T-cell (primary cell): ENCODE data around the gene LCLAT1. TPM values are rescaled to one million over a fixed set of nuclear protein-coding genes. Genes with fewer than 3 reads are reported as not detected.
A peak's percentile ranks its signal among the peaks of the same experiment; 100 is the strongest.

Source experiments
- ATAC-seq, 4 experiments: fragments of 200-7000 bp in 3 of 4; fragments of 150-1000 bp in 1 of 4; cut with Tn5 transposase; replicated peaks in 1 of 4; 1 replicate in 3 of 4; 2 replicates in 1 of 4; pipeline ENCODE4 v1.10.0; 2021; ENCODE audit warnings: moderate library complexity in 3 of 4, mild to moderate bottlenecking in 2 of 4, moderate number of reproducible peaks in 1 of 4
- CTCF ChIA-PET, 2 donors: fragments of 300-600 bp; sonication (Branson Sonifier 250); formaldehyde crosslinking; loops; one replicate each; lab custom pipeline; 2022; ENCODE audit warnings: antibody characterized with exemption in 2 of 2; lab: Charles Lee
- POLR2A ChIA-PET, 2 donors: fragments of 300-600 bp; sonication (Branson Sonifier 250); formaldehyde crosslinking; loops; one replicate each; lab custom pipeline; 2022; ENCODE audit warnings: antibody characterized with exemption in 2 of 2; lab: Charles Lee
- DNase-seq, 35 experiments: peaks; one replicate each; pipeline versions ENCODE4 v3.0.0 to v3.0.0-alpha.2; 2013 to 2023
- H3K27ac ChIP-seq: one replicate; pipeline ENCODE4 v1.5.1; 2013; ENCODE audit warnings: low read length
- H3K27me3 ChIP-seq, 2 experiments: replicated peaks in 1 of 2; 1 replicate in 1 of 2; 2 replicates in 1 of 2; pipeline versions ENCODE4 v1.6.1 to v1.7.0; 2013; ENCODE audit warnings: low read length in 1 of 2, mixed read lengths in 1 of 2; ENCODE audit not compliant: control insufficient read depth in 2 of 2, insufficient read depth in 2 of 2; ENCODE audit errors: extremely low read depth in 1 of 2
- H3K36me3 ChIP-seq, 2 donors: 1 replicate in 1 of 2; 2 replicates in 1 of 2; pipeline versions ENCODE4 v1.6.1 to v1.7.0; 2013; ENCODE audit warnings: low read length in 1 of 2; ENCODE audit not compliant: control insufficient read depth in 2 of 2, insufficient read depth in 1 of 2; ENCODE audit errors: extremely low read depth in 1 of 2
- H3K4me1 ChIP-seq, 2 experiments: 1 replicate in 1 of 2; 2 replicates in 1 of 2; pipeline versions ENCODE4 v1.6.1 to v1.7.0; 2013; ENCODE audit warnings: low read length in 2 of 2, mixed read lengths in 1 of 2; ENCODE audit not compliant: insufficient read depth in 2 of 2, control insufficient read depth in 1 of 2; ENCODE audit errors: extremely low read depth in 1 of 2
- H3K4me3 ChIP-seq, 2 donors: 1 replicate in 1 of 2; 2 replicates in 1 of 2; pipeline versions ENCODE4 v1.5.1 to v1.7.0; 2013; ENCODE audit warnings: mild to moderate bottlenecking in 2 of 2, low read length in 1 of 2, moderate library complexity in 1 of 2; ENCODE audit not compliant: control insufficient read depth in 1 of 2; ENCODE audit errors: extremely low read depth in 1 of 2
- H3K9me3 ChIP-seq: 2 replicates; pipeline ENCODE4 v1.7.0; 2013
- H3K27ac Mint-ChIP-seq, 2 donors: one replicate each; pipeline ENCODE4 v1.8.0; 2020 to 2021; ENCODE audit warnings: mild to moderate bottlenecking in 2 of 2, mixed read lengths in 2 of 2
- H3K27me3 Mint-ChIP-seq, 2 donors: one replicate each; pipeline ENCODE4 v1.8.0; 2021 to 2022; ENCODE audit warnings: mixed read lengths in 2 of 2
- H3K36me3 Mint-ChIP-seq: one replicate; pipeline ENCODE4 v1.8.0; 2021; ENCODE audit warnings: mixed read lengths
- H3K4me1 Mint-ChIP-seq, 3 donors: one replicate each; pipeline ENCODE4 v1.8.0; 2020 to 2022; ENCODE audit warnings: mixed read lengths in 3 of 3, mild to moderate bottlenecking in 1 of 3
- H3K4me3 Mint-ChIP-seq, 3 donors: one replicate each; pipeline ENCODE4 v1.8.0; 2020 to 2022; ENCODE audit warnings: mild to moderate bottlenecking in 3 of 3, mixed read lengths in 3 of 3, moderate library complexity in 3 of 3
- H3K9me3 Mint-ChIP-seq, 3 donors: one replicate each; pipeline ENCODE4 v1.8.0; 2020 to 2022; ENCODE audit warnings: mixed read lengths in 3 of 3
- WGBS: methylation state at CpG from one replicate; pipeline ENCODE4 v1.1.5; 2013; ENCODE audit warnings: missing lambda C conversion rate; ENCODE audit not compliant: insufficient coverage; 5-methylcytosine and 5-hydroxymethylcytosine counted together
- total RNA-seq, 35 experiments: library from RNA in 6 of 35; stranded (reverse) in 6 of 35; fragments of 120-200 nt in 1 of 35; gene quantifications; one replicate each; pipeline versions ENCODE4 v1.2.1 to v1.2.4 and lab custom pipeline; 2013 to 2026

Gene LCLAT1
- total RNA-seq, 5 donors from 2014 or later (not counting 1 experiment from before 2014, with no cell fraction given): 13.8 to 33.0 (median 19.6) TPM

GRCh38 chr2:30404319-30405259, 42.5 kb upstream of the LCLAT1 start:
- peaks cover 10 to 13% of the 10 kb centered on the region in 2 experiments for H3K4me1 ChIP-seq
- Mint-ChIP-seq H3K36me3 (no peaks in the 10 kb centered on the region), H3K27me3 (no peaks in the 10 kb centered on the region), H3K9me3 (no peaks in the 10 kb centered on the region), H3K4me1 (peaks cover 24 to 49% (median 30%) of the 10 kb centered on the region in 3 donors), H3K4me3 (no peak overlapping the region), H3K27ac (peak overlapping the region in 1 of 2 donors; percentile 57)
- CTCF ChIA-PET: interaction anchor here in 1 of 2 donors (1.0 kb wide), 1 partner anchor 17 kb away, joined by 3 read pairs; no protein-coding TSS in a partner anchor
- no peak overlapping the region for H3K4me3 ChIP-seq
- DNase-seq (no peak), ATAC-seq (peak in 1 of 4 experiments; percentile 46)
- H3K36me3 ChIP-seq: no peaks in the 10 kb centered on the region
- no peaks in the 10 kb centered on the region for H3K27me3 ChIP-seq
- POLR2A ChIA-PET: interaction anchor here in 1 of 2 donors (0.6 kb wide), 1 partner anchor 25 kb away, joined by 3 read pairs; no protein-coding TSS in a partner anchor
- H3K9me3 ChIP-seq: no peaks in the 10 kb centered on the region
- 75% methylated on average over 6 of the region's 12 CpGs for WGBS
- H3K27ac ChIP-seq: no peak overlapping the region

GRCh38 chr2:30405260-30405605, 41.8 kb upstream of the LCLAT1 start:
- no peak for DNase-seq
- H3K36me3 ChIP-seq: no peaks in the 10 kb centered on the region
- peak overlapping the region; percentile 57 to 62 for H3K27ac Mint-ChIP-seq
- H3K27me3 Mint-ChIP-seq: no peaks in the 10 kb centered on the region
- no peaks in the 10 kb centered on the region for H3K9me3 ChIP-seq
- peaks cover 10 to 13% of the 10 kb centered on the region in 2 experiments for H3K4me1 ChIP-seq
- ATAC-seq: peak in 1 of 4 experiments; percentile 56
- H3K9me3 Mint-ChIP-seq: no peaks in the 10 kb centered on the region
- peaks cover 30 to 55% (median 36%) of the 10 kb centered on the region in 3 donors for H3K4me1 Mint-ChIP-seq
- no peaks in the 10 kb centered on the region for H3K27me3 ChIP-seq
- ChIA-PET POLR2A (interaction anchor here in 1 of 2 donors (0.6 kb wide), 1 partner anchor 24 kb away, joined by 3 read pairs; no protein-coding TSS in a partner anchor), CTCF (no interaction called here)
- no peak overlapping the region for H3K4me3 Mint-ChIP-seq
- WGBS: 22% methylated on average over 1 of the region's 1 CpG
- H3K36me3 Mint-ChIP-seq: no peaks in the 10 kb centered on the region
- no peak overlapping the region for H3K4me3 ChIP-seq
- no peak overlapping the region for H3K27ac ChIP-seq

GRCh38 chr2:30406853-30407252, 40.2 kb upstream of the LCLAT1 start:
- no peaks in the 10 kb centered on the region for H3K36me3 ChIP-seq
- H3K4me3 Mint-ChIP-seq: no peak overlapping the region
- H3K4me1 ChIP-seq: peaks cover 10 to 13% of the 10 kb centered on the region in 2 experiments
- no peaks in the 10 kb centered on the region for H3K27me3 Mint-ChIP-seq
- ATAC-seq (no peak), DNase-seq (no peak)
- H3K4me1 Mint-ChIP-seq: peaks cover 37 to 64% (median 46%) of the 10 kb centered on the region in 3 donors
- ChIA-PET CTCF (no interaction called here), POLR2A (no interaction called here)
- H3K27ac ChIP-seq: no peak overlapping the region
- H3K36me3 Mint-ChIP-seq: no peaks in the 10 kb centered on the region
- no peaks in the 10 kb centered on the region for H3K9me3 ChIP-seq
- H3K9me3 Mint-ChIP-seq: no peaks in the 10 kb centered on the region
- no peak overlapping the region for H3K27ac Mint-ChIP-seq
- no peaks in the 10 kb centered on the region for H3K27me3 ChIP-seq
- WGBS: no CpG with 5 or more reads among the region's 2 CpGs
- no peak overlapping the region for H3K4me3 ChIP-seq

- no peak overlapping the region for H3K4me3 Mint-ChIP-seq
- H3K9me3 ChIP-seq: no peaks in the 10 kb centered on the region
- ChIA-PET CTCF (interaction anchor here in 1 of 2 donors (0.6 kb wide), 1 partner anchor 10 kb away, joined by 4 read pairs; no protein-coding TSS in a partner anchor), POLR2A (no interaction called here)
- H3K27ac Mint-ChIP-seq: no peak overlapping the region
- DNase-seq (no peak), ATAC-seq (no peak)
- no peaks in the 10 kb centered on the region for H3K27me3 Mint-ChIP-seq
- H3K4me3 ChIP-seq: no peak overlapping the region
- H3K36me3 Mint-ChIP-seq: no peaks in the 10 kb centered on the region
- H3K36me3 ChIP-seq: no peaks in the 10 kb centered on the region
- H3K9me3 Mint-ChIP-seq: no peaks in the 10 kb centered on the region
- H3K27me3 ChIP-seq: no peaks in the 10 kb centered on the region
- H3K4me1 Mint-ChIP-seq: peaks cover 37 to 59% (median 43%) of the 10 kb centered on the region in 3 donors
- peaks cover 10 to 13% of the 10 kb centered on the region in 2 experiments for H3K4me1 ChIP-seq
- no peak overlapping the region for H3K27ac ChIP-seq
These were observed 38.1 kb upstream of the LCLAT1 start for GRCh38 chr2:30408961-30409387.

- no CpG with 5 or more reads among the region's 2 CpGs for WGBS
- Mint-ChIP-seq H3K27me3 (no peaks in the 10 kb centered on the region), H3K4me3 (no peak overlapping the region), H3K36me3 (no peaks in the 10 kb centered on the region), H3K9me3 (no peaks in the 10 kb centered on the region), H3K27ac (peak overlapping the region; percentile 76 to 82), H3K4me1 (peaks cover 31 to 47% (median 37%) of the 10 kb centered on the region in 3 donors)
- no peaks in the 10 kb centered on the region for H3K9me3 ChIP-seq
- H3K27ac ChIP-seq: no peak overlapping the region
- ChIA-PET CTCF (interaction anchor here in 1 of 2 donors (0.7 kb wide), 1 partner anchor 16 kb away, joined by 4 read pairs; no protein-coding TSS in a partner anchor), POLR2A (no interaction called here)
- no peaks in the 10 kb centered on the region for H3K27me3 ChIP-seq
- H3K4me3 ChIP-seq: no peak overlapping the region
- DNase-seq (peak in 1 of 35 experiments; percentile 19), ATAC-seq (peak in 3 of 4 experiments; percentile 47 to 84 (median 77))
- peaks cover 3 to 6% of the 10 kb centered on the region in 2 experiments for H3K4me1 ChIP-seq
- no peaks in the 10 kb centered on the region for H3K36me3 ChIP-seq
These were observed 36.8 kb upstream of the LCLAT1 start for GRCh38 chr2:30410217-30410616.

- WGBS: 93% methylated on average over 6 of the region's 8 CpGs
These were observed 34.9 kb upstream of the LCLAT1 start for GRCh38 chr2:30412047-30412683.

More at GRCh38 chr2:30412047-30412683, 34.9 kb upstream of the LCLAT1 start:
- no peak overlapping the region for H3K4me3 ChIP-seq
- H3K27me3 Mint-ChIP-seq: no peaks in the 10 kb centered on the region
- H3K36me3 Mint-ChIP-seq: no peaks in the 10 kb centered on the region
- H3K9me3 Mint-ChIP-seq: no peaks in the 10 kb centered on the region
- H3K27ac ChIP-seq: no peak overlapping the region
- H3K36me3 ChIP-seq: no peaks in the 10 kb centered on the region
- DNase-seq (no peak), ATAC-seq (no peak)
- no peaks in the 10 kb centered on the region for H3K27me3 ChIP-seq
- POLR2A ChIA-PET: no interaction called here
- CTCF ChIA-PET: interaction anchor here (0.5 to 0.9 kb wide), 3 partner anchors 10 to 200 kb away, joined by 3 to 5 read pairs (median 5); no protein-coding TSS in a partner anchor
- peaks cover 29 to 42% (median 33%) of the 10 kb centered on the region in 3 donors for H3K4me1 Mint-ChIP-seq
- no peak overlapping the region for H3K4me3 Mint-ChIP-seq
- no peaks in the 10 kb centered on the region for H3K9me3 ChIP-seq
- peaks cover 0 to 6% of the 10 kb centered on the region in 2 experiments for H3K4me1 ChIP-seq
- H3K27ac Mint-ChIP-seq: no peak overlapping the region
